HS-5 (cell line): Measurements from ENCODE around the gene MYO18A.

Source experiments
- DNase-seq: peaks from one replicate; pipeline ENCODE4 v3.0.0-alpha.2; 2012; ENCODE audit warnings: low read depth

Gene MYO18A

GRCh38 chr17:29054835-29055234 is 125.4 kb downstream of the MYO18A start:
- DNase-seq = no peak

DNA sequence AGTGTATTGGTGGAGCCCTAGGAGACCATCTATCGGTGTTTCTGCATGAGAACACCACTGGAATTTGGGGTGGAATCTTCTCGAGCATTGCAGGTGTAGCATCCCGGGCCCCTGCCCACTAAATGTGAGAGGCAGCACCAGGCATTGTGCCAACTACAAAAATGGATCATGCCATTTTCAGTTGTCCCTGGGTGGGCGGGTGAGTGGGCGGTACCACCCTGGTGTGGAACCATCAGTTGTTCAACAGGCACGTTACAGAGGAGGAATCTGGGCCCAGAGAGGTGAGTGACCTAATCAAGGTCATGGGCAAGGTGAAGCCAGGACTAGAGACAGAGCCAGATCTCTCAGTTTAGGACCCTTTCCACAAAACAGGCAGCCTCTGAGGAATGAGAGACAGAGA is 128.5 kb downstream of the MYO18A start:
- DNase-seq = no peak

DNA sequence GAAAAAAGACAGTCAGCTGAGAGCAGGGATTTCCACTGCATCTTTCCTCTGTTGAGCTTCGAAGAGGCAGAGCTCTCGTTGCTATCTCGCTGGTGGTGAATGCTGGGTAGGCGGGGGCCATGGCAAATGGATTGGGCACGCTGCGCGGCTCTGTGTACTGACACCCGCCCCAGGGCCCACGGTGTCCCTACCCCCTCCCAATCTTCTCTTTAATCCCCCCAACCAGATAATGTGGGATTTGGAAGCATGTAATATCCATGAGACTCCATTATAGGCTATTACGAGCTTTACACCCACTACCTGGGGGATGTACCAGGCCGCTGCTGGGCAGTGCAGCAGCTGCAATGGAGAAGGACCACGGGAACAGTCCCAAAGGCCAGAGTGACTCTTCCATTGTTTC is 129.0 kb downstream of the MYO18A start:
- DNase-seq = no peak

DNA sequence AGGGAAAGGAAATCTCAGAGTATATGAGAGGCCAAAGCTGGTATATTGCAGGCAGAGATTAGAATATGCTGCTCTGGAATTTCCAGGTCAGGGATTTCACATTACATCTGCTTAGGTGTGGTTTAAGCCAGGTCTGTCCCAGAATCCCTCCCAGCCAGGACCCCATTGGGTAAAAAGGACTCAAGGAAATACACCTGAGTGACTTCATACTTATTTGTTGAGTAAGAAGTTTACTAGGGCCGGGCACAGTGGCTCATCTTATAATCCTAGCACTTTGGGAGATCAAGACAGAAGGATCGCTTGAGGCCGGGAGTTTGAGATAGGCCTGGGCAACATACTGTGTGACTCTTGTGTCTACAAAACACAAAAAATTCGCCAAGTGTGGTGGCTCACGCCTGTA is 130.0 kb downstream of the MYO18A start:
- no peak for DNase-seq

DNA sequence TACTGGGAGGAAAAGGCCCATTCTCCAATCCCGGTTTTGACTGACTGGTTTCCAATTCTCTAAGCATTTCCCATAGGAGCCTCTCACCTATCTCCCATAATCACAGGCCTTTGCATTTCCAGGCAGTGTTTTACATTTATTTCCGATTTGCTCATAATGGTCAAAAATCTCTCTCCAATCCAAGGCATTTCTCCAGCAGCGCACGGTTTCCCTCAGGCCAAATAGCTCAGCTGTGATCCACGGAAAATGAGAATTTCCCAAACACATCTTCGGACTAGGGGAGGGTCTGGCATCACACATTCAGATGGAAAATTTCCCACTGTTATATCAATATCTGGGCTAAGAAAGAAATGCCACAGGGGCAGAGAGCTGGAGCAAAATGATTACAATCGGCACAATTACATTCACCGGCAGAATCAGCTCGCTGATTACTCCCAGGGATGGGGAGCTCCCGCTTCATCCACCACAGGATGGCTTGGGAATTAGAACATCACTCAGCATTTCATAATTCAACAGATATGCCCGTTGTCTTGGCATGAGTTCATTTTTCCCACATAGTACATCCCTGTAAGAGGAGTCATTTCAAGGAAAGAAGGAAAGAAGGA is 130.6 kb downstream of the MYO18A start:
- DNase-seq = no peak

- peak; percentile 18 for DNase-seq
Measured at GRCh38 chr17:29048440-29049368, 131.5 kb downstream of the MYO18A start.

DNA sequence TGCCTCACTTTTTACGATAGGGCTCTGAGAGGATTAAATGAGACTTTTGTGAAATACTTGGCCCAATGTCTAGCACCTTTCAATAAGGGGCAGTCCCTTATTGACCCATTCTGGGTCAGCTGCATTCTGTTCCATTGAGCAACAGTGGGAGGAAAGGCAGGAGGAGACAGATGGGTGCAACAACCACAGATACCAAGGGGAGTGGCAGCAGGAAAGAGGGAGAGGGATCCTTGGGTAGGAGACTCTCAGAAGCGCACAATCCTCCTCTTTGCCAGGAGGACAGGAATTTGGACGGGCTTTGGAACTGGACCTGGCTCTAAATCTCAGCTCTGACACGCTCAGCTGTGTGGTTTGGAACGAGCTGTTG is 133.7 kb downstream of the MYO18A start:
- DNase-seq = no peak

DNA sequence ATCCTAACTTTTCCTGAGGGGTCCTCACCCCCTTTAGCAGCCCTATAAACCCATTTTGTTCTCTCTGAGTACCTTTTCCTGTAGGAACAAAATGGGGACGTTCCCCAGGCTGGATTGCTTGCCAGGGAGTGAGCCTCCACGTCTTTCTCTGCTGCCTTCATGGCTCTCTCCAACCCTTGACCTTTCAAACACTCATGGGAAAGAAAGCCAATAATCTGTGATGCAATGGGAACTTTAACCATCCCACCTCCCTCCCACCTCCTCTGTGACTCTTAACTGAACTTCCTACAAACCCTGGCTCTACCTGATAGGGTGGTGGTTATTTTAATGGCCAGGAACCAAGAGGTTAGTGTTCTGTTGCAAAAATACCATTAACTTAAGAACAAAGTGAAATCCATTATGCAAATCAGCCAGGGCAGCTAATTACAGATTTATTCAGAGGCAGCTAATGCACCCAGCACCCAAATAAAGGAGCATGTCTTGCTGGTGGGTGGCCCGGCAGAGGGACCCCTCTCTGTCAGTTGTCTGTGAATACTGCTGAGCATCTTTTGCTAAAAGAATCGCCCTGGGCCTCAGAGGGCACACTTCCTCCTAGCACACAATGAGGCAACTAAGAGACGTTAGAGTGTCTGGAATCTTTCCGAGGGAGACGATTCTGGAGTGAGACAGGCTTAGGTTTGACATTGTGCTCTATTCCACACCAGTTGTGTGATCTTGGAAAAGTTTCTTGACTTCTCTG is 134.3 kb downstream of the MYO18A start:
- no peak for DNase-seq

GRCh38 chr17:29045026-29045425 is 135.2 kb downstream of the MYO18A start:
- DNase-seq = no peak

- no peak for DNase-seq
Measured at GRCh38 chr17:29043539-29044145, 136.6 kb downstream of the MYO18A start.

DNA sequence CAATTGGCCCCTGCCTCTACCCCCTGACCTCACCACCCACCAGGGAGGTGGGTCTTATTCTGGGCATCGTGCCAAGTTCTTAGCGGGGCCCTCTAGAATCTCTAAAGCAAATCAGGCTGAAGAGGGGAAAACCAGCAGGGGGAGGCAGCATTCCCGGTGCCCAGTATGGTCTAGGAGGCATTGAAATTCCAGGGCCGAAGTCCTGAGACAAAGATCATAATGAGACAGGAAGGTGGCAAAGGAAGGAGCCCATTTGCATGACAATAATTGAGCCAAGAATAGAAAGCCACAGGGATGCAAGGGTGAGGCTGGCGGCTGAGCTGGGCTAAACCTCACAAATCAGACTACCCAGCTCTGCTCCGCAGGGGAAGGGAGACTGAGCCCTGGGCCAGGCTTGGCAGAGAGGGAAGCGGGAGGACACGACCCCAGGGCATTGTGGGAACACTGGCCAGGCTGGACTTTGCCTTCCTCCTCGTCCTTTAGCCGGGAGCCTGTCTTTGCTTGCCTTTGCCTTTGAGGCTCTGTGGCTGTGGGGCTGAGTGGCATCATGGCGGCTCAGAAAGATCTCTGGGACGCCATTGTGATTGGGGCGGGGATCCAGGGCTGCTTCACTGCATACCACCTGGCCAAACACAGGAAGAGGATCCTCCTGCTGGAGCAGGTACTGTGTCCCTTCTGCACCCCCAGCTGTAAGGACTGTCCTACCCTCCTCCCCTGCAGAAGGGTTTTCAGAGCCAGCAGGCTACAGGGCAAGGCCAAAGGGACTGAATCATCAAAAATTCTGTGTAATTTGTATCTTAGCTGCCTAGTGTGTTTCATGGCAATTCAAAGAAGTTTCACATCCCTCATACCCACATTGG is 137.3 kb downstream of the MYO18A start, which contains the start of gene PIPOX:
Gene PIPOX (plus strand): TSS at position 463 of the 860 bp plus-strand sequence. CDS start 85 bp downstream, at position 548.
- DNase-seq = no peak

DNA sequence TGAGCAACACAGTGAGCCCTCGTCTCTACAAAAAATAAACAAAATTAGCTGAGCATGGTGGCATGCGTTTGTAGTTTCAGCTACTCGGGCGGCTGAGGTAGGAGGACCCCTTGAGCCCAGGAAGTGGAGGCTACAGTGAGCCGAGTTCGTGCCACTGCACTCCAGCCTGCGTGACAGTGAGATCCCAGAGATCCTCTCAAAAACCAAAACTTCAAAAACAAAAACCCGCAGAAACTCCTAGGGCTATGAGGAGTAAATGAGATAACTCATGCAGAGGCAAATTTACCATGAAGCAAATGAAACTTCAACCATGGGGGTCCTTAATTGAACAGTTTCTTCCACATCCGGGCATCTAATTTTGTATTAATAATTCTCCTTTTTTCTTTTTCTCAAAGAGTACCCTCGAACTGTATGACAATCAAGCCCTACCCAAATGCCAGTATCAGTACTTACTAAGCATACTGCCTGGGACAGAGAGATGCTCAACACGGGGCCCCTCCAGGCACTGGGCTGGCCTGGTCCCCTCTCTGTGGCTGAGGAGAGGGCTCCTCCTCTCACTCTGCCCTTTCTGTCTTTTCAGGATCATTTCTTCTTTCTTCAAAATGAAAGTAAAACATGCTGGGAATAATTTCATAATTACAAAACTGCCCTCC is 138.0 kb downstream of the MYO18A start:
- DNase-seq = no peak

GRCh38 chr17:29041571-29041970 is 138.6 kb downstream of the MYO18A start:
- DNase-seq = no peak

- DNase-seq = no peak
Measured at GRCh38 chr17:29041091-29041490, 139.1 kb downstream of the MYO18A start.

- peak; percentile 76 for DNase-seq
Measured at GRCh38 chr17:29039764-29040598, 140.2 kb downstream of the MYO18A start.

- no peak for DNase-seq
Measured at GRCh38 chr17:29038085-29038795, 142.0 kb downstream of the MYO18A start.

DNA sequence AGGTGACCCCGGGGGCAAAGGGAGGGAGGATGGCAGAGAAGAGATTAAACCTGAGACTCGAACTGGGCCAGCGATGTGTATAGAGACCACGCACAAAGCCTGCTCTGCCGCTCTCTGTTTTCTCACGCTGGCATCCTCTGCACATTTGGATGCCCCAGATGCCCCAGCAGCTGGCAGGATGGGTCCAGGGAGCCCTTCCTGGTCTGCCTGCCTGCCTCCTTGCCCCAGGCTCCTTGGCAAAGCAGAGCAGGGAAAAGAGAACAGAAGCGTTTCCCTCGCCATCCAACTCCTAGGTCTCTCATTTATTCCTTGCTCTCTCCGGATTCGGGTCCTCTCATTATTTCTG is 142.5 kb downstream of the MYO18A start:
- no peak for DNase-seq

DNA sequence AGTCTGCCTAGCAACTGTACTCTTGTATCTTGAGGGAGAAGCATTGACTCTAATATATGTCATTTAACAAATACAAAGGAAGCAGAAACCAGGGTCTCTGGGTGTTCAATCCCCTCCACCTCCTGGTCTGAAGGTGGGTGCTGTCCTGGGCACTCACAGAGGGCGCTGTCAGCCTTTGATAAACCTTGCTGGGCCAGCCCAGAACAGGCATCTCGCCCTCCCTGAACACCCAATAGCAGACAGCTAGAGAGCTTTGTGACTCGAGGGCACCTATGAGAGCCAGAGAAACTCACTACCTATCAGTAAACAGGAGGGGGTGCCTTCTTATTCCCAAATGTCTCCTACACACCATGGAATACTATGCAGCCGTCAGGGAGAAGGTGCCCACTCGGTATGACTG is 143.6 kb downstream of the MYO18A start:
- no peak for DNase-seq

DNA sequence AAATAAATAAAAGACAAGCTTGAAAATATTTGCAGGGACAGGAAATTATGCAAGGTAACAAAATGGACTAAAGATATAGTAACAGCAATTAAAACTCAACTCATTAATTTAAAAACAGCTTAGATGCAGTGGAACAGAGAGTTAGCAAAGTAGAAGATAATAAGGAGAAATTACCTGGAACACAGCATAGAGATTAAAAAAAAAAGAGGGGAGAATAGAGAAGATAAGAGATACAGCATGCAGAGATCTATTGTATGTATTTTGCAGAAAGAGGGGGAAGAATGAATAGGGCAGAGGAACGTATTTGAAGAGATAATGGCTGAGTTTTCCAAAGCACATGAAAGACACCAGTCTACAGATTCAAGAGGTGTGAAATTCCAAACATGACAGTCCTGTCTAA is 145.7 kb downstream of the MYO18A start:
- no peak for DNase-seq

- DNase-seq = no peak
Measured at GRCh38 chr17:29032857-29033197, 147.4 kb downstream of the MYO18A start.
